Liver (tissue), 3 donors: ENCODE results near the gene ZNF333.

Experiments used
- ATF3 ChIP-seq: IDR thresholded peaks from 2 replicates; pipeline ENCODE4 v1.6.1; 2016; ENCODE audit warnings: antibody characterized with exemption
- EGR1 ChIP-seq, 2 donors: IDR thresholded peaks; 2 replicates each; pipeline ENCODE4 v1.6.1; 2016 to 2018; ENCODE audit warnings: antibody characterized with exemption in 2 of 2, low read depth in 2 of 2
- FOXA1 ChIP-seq: IDR thresholded peaks from 2 replicates; pipeline ENCODE4 v1.6.1; 2016; ENCODE audit warnings: antibody characterized with exemption
- GABPA ChIP-seq, 2 donors: IDR thresholded peaks in 1 of 2; conservative IDR thresholded peaks in 1 of 2; 2 replicates each; pipeline ENCODE4 v1.6.1; 2016; ENCODE audit warnings: antibody characterized with exemption in 2 of 2, mild to moderate bottlenecking in 1 of 2, moderate library complexity in 1 of 2
- HNF4A ChIP-seq, 2 donors: conservative IDR thresholded peaks; 2 replicates each; pipeline ENCODE4 v1.6.1; 2016; ENCODE audit warnings: antibody characterized with exemption in 2 of 2, mild to moderate bottlenecking in 2 of 2
- HNF4G ChIP-seq: IDR thresholded peaks from 2 replicates; pipeline ENCODE4 v1.6.1; 2016; ENCODE audit warnings: antibody characterized with exemption
- JUND ChIP-seq, 2 donors: IDR thresholded peaks; 2 replicates each; pipeline ENCODE4 v1.6.1; 2016; ENCODE audit warnings: antibody characterized with exemption in 2 of 2
- RAD21 ChIP-seq, 2 donors: IDR thresholded peaks; 2 replicates each; pipeline ENCODE4 v1.6.1; 2016; ENCODE audit warnings: antibody characterized with exemption in 2 of 2, mild to moderate bottlenecking in 2 of 2
- RXRA ChIP-seq, 2 donors: IDR thresholded peaks; 2 replicates each; pipeline ENCODE4 v1.6.1; 2017 to 2018; ENCODE audit warnings: antibody characterized with exemption in 2 of 2, mild to moderate bottlenecking in 1 of 2
- TAF1 ChIP-seq: conservative IDR thresholded peaks from 2 replicates; pipeline ENCODE4 v1.6.1; 2016; ENCODE audit warnings: antibody characterized with exemption, mild to moderate bottlenecking
- YY1 ChIP-seq: IDR thresholded peaks from 2 replicates; pipeline ENCODE4 v1.6.1; 2016; ENCODE audit warnings: antibody characterized with exemption, mild to moderate bottlenecking
- TF ChIP-seq, protein P1 (sequence below): fragments of 150-350 bp; IDR thresholded peaks from 2 replicates; pipeline ENCODE4 v1.5.1; 2017; ENCODE audit warnings: improper control_type of control experiment, low read depth, low read length; ENCODE audit not compliant: missing input control
- TF ChIP-seq, protein P2 (sequence below): IDR thresholded peaks from 2 replicates; pipeline ENCODE4 v1.6.1; 2016; ENCODE audit warnings: antibody characterized with exemption
- donor health status: healthy.
- donor health status: healthy.

DNA sequence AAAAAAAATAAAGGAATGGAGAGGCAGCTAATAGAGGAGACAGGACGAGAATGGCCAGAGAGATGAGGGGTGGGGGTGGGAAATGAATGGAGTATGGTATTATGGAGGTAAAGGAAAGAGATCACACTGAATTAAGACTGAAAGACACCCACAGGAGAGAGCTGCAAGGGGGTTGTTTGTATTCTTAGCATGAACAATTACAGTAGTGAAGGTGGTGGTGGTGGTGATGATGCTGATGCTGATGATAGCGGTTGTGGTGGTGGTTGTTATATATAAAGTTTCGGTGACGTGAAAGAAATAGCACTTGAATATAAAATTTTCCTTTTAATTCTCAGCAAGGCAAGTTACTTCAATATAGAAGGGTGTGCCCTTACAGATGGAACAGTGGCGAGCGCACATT, 12.4 kb upstream of the ZNF333 start:
- TF ChIP-seq TAF1 (no peak), YY1 (no peak), EGR1 (IDR thresholded peaks at IDR 0.05; ENCODE audit: low read depth in 2 of 2) (no peak), HNF4G (no peak), RAD21 (IDR thresholded peaks at IDR 0.05) (no peak), FOXA1 (no peak), ATF3 (no peak), GABPA (IDR thresholded peaks at IDR 0.05 in 1 of 2, conservative IDR thresholded peaks at IDR 0.05 in 1 of 2) (no peak), HNF4A (conservative IDR thresholded peaks at IDR 0.05) (no peak), JUND (IDR thresholded peaks at IDR 0.05) (no peak), RXRA (IDR thresholded peaks at IDR 0.05) (no peak)
- TF ChIP-seq, protein P1, sequence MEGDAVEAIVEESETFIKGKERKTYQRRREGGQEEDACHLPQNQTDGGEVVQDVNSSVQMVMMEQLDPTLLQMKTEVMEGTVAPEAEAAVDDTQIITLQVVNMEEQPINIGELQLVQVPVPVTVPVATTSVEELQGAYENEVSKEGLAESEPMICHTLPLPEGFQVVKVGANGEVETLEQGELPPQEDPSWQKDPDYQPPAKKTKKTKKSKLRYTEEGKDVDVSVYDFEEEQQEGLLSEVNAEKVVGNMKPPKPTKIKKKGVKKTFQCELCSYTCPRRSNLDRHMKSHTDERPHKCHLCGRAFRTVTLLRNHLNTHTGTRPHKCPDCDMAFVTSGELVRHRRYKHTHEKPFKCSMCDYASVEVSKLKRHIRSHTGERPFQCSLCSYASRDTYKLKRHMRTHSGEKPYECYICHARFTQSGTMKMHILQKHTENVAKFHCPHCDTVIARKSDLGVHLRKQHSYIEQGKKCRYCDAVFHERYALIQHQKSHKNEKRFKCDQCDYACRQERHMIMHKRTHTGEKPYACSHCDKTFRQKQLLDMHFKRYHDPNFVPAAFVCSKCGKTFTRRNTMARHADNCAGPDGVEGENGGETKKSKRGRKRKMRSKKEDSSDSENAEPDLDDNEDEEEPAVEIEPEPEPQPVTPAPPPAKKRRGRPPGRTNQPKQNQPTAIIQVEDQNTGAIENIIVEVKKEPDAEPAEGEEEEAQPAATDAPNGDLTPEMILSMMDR = no peak
- TF ChIP-seq, protein P2, sequence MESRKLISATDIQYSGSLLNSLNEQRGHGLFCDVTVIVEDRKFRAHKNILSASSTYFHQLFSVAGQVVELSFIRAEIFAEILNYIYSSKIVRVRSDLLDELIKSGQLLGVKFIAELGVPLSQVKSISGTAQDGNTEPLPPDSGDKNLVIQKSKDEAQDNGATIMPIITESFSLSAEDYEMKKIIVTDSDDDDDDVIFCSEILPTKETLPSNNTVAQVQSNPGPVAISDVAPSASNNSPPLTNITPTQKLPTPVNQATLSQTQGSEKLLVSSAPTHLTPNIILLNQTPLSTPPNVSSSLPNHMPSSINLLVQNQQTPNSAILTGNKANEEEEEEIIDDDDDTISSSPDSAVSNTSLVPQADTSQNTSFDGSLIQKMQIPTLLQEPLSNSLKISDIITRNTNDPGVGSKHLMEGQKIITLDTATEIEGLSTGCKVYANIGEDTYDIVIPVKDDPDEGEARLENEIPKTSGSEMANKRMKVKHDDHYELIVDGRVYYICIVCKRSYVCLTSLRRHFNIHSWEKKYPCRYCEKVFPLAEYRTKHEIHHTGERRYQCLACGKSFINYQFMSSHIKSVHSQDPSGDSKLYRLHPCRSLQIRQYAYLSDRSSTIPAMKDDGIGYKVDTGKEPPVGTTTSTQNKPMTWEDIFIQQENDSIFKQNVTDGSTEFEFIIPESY = no peak
